Adrenal gland (tissue), 12 donors: ENCODE results near the gene ZNF521. TPM values are rescaled to one million over a fixed set of nuclear protein-coding genes. Genes with fewer than 3 reads are reported as not detected.

Experiments
- DNase-seq, 7 donors: peaks; one replicate each; pipeline ENCODE4 v3.0.0-alpha.2; 2019 to 2020
- H3K27ac ChIP-seq, 5 donors: fragments of 200-600 bp; sonication (generic) in 4 of 5; 1 replicate in 3 of 5; 2 replicates in 2 of 5; pipeline versions ENCODE4 v1.5.1 to v1.8.0; 2016 to 2020; ENCODE audit warnings: mild to moderate bottlenecking in 1 of 5
- H3K27me3 ChIP-seq: fragments of 200-600 bp; 2 replicates; pipeline ENCODE4 v1.8.0; 2021
- H3K36me3 ChIP-seq, 2 donors: fragments of 200-600 bp; replicated peaks in 1 of 2; 1 replicate in 1 of 2; 2 replicates in 1 of 2; pipeline versions ENCODE4 v1.5.1 to v1.8.0; 2018 to 2022
- H3K4me1 ChIP-seq, 2 donors: fragments of 200-600 bp; replicated peaks in 1 of 2; 1 replicate in 1 of 2; 2 replicates in 1 of 2; pipeline versions ENCODE4 v1.5.1 to v1.8.0; 2018 to 2021
- H3K4me3 ChIP-seq, 4 donors: fragments of 200-600 bp; sonication (generic) in 3 of 4; one replicate each; pipeline ENCODE4 v1.5.1; 2016 to 2018
- H3K9me3 ChIP-seq, 3 donors: fragments of 200-600 bp; sonication (generic) in 1 of 3; replicated peaks in 1 of 3; 1 replicate in 2 of 3; 2 replicates in 1 of 3; pipeline versions ENCODE4 v1.5.1 to v1.8.0; 2016 to 2021
- CTCF ChIP-seq, 6 experiments: fragments of 450-650 bp in 4 of 6; fragments of 200-600 bp in 2 of 6; sonication (generic) in 1 of 6; IDR thresholded peaks; 1 replicate in 5 of 6; 2 replicates in 1 of 6; pipeline versions ENCODE4 v1.5.1 to v1.8.0; 2016 to 2021; ENCODE audit warnings: antibody characterized with exemption in 6 of 6, mild to moderate bottlenecking in 2 of 6, moderate library complexity in 1 of 6
- POLR2A ChIP-seq, 2 donors: fragments of 450-650 bp; IDR thresholded peaks; one replicate each; pipeline ENCODE4 v1.6.1; 2017; ENCODE audit warnings: antibody characterized with exemption in 2 of 2, mild to moderate bottlenecking in 2 of 2, moderate library complexity in 1 of 2
- WGBS, 4 donors: extraction: QIAGEN DNeasy Blood & Tissue Kit in 2 of 4; methylation state at CpG; one replicate each; pipeline versions ENCODE4 v1.1.5 to v1.1.7; 2013 to 2017; 5-methylcytosine and 5-hydroxymethylcytosine counted together
- intact Hi-C, 2 donors: fragments of 100-400 bp; cut with DNase I; formaldehyde crosslinking; loops; one replicate each; pipeline versions ENCODE4 v1.14.1 to v1.15.0; 2022 to 2023
- polyA plus RNA-seq, 3 donors: library from polyadenylated mRNA; stranded (reverse); fragments of 200-250 nt in 2 of 3; fragments of 350-450 nt in 1 of 3; fragmentation: Illumina TruSeq in 1 of 3; extraction: RNeasy Lipid Tissue Mini Kit (QIAGEN cat#74804) in 1 of 3; gene quantifications; one replicate each; pipeline ENCODE4 v1.2.3, GENCODE V29; 2013 to 2014
- total RNA-seq, 9 donors: library from RNA; depleted of rRNA in 4 of 9; stranded (reverse); fragments of >200 nt in 4 of 9; fragments of 120-200 nt in 1 of 9; fragmentation: NEBNext Ultra II Directional in 1 of 9; extraction: Animal tissue kit (Norgen Biotek cat#: 25700) in 1 of 9; gene quantifications; one replicate each; pipeline versions ENCODE4 v1.1.0 to v1.2.4, GENCODE V29; 2013 to 2023
- donor health status: healthy with polysubstance abuse.
- donor health status: Bipolar disorder and iron deficiency.
- donor health status: DM: yes; HTN: yes; CAD: no.
- donor health status: DM: no; HTN: no; CAD: no.
- donor health status: DM: no; HTN: no; CAD: no.
- donor health status: DM: yes; HTN: yes; CAD: no.

The ZNF521 gene
- total and polyA plus RNA-seq, 12 donors: 3.7 to 270 (median 43.0) TPM

GRCh38 chr18:25169701-25170100 is 182.3 kb downstream of the ZNF521 start:
- H3K27ac ChIP-seq: no peak overlapping the region
- TF ChIP-seq POLR2A (IDR thresholded peaks at IDR 0.05) (no peak), CTCF (IDR thresholded peaks at IDR 0.05) (no peak)
- no peaks in the 10 kb centered on the region for H3K36me3 ChIP-seq
- no peak for DNase-seq
- H3K9me3 ChIP-seq: no peaks in the 10 kb centered on the region
- intact Hi-C loops: no loop called here
- no peaks in the 10 kb centered on the region for H3K27me3 ChIP-seq
- WGBS, 4 donors: 46 to 58% (median 55%) methylated on average over 1 of the region's 1 CpG
- peaks cover 0 to 5% of the 10 kb centered on the region in 2 donors for H3K4me1 ChIP-seq
- H3K4me3 ChIP-seq: no peak overlapping the region

DNA sequence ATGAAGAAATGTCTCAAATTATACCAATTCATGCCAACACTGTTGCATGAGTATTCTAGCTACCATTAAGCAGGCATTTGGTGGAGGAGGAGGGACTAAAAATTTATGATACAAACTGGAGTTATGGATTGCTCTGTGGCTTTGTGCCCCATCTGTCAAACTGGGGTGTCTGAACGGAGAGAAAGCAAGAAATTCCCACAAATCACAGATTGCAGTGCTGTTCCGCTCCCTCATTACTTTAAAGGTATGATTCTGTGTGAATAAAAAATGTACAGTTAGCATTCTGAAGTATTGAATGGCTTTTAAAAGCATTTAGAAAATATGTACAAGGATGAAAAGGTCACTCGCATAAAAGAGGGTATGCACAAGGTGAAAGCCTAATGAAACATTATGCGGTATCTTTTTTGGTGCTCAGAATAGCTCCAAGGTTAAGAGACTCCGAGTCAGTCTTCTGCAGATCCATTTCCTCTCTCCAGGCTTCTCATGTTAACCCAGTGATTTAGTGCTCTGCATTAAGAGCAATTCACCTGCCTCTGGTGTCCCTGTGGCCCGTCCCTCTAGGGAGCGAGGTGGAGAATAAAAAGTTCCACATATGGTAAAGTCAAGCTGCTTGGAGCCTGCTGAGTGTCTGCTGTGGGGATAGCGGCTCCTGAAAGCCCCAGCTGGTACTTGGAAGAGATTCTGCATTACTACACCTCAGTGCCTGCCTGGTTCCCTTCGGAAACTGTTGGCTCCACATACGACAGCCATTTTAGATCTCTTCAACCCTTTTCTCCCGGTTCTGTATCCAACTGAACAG is 184.2 kb downstream of the ZNF521 start:
- DNase-seq: no peak
- TF ChIP-seq POLR2A (IDR thresholded peaks at IDR 0.05) (no peak), CTCF (IDR thresholded peaks at IDR 0.05) (no peak)
- Histone ChIP-seq H3K9me3 (no peaks in the 10 kb centered on the region), H3K27me3 (no peaks in the 10 kb centered on the region), H3K4me3 (no peak overlapping the region), H3K27ac (no peak overlapping the region), H3K4me1 (peaks cover 0 to 5% of the 10 kb centered on the region in 2 donors), H3K36me3 (no peaks in the 10 kb centered on the region)
- WGBS, 4 donors: 58 to 71% (median 62%) methylated on average over 11 of the region's 11 CpGs
- intact Hi-C loops: no loop called here

DNA sequence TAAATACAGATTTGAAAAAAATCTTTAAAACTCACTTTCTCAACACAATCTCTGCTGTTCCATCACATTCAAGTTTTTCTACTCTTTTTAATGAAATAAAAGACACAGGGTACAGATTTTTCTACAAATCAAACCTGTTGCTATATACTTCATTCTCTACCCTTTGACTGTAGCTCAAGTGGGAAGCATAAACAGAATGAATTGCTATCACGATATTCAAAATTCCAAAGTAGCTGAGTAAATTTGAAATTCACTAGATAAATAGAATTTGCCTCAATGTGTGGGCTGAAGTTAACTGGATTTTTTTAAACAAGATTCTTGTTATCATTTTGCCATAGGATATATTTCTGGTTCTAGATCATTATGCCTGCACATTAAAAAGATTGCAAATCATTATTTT is 185.9 kb downstream of the ZNF521 start:
- WGBS, 4 donors: 86 to 90% (median 87%) methylated on average over 1 of the region's 1 CpG
- no peak for TF ChIP-seq POLR2A (IDR thresholded peaks at IDR 0.05)
- TF ChIP-seq CTCF (IDR thresholded peaks at IDR 0.05): no peak
- H3K4me3 ChIP-seq: no peak overlapping the region
- intact Hi-C loops: no loop called here
- H3K4me1 ChIP-seq: peaks cover 0 to 5% of the 10 kb centered on the region in 2 donors
- H3K36me3 ChIP-seq: no peaks in the 10 kb centered on the region
- H3K27me3 ChIP-seq: no peaks in the 10 kb centered on the region
- H3K27ac ChIP-seq: no peak overlapping the region
- H3K9me3 ChIP-seq: no peaks in the 10 kb centered on the region
- DNase-seq: no peak

GRCh38 chr18:25164848-25165811 is 186.8 kb downstream of the ZNF521 start:
- TF ChIP-seq POLR2A (IDR thresholded peaks at IDR 0.05): no peak
- peak in 5 of 6 experiments; percentile 4 to 32 (median 13) for TF ChIP-seq CTCF (IDR thresholded peaks at IDR 0.05)
- Histone ChIP-seq H3K36me3 (no peaks in the 10 kb centered on the region), H3K9me3 (no peaks in the 10 kb centered on the region), H3K27ac (peak overlapping the region in 1 of 5 donors; percentile 24), H3K4me1 (peaks cover 0 to 5% of the 10 kb centered on the region in 2 donors), H3K27me3 (no peaks in the 10 kb centered on the region), H3K4me3 (peak overlapping the region in 2 of 4 donors; percentile 3 to 56)
- intact Hi-C loops: no loop called here
- 13 to 27% (median 17%) methylated on average over 10 of the region's 10 CpGs for WGBS, 4 donors
- DNase-seq: peak in 3 of 7 donors; percentile 20 to 35 (median 23)
